ENCODE measurements around the gene DHODH.

DHODH gene

GRCh38 chr16:72013888-72014581, 5.5 kb downstream of the DHODH start:
- FAIRE-seq, result no peak

GRCh38 chr16:72014675-72015074, 6.1 kb downstream of the DHODH start:
- no peak for FAIRE-seq

- FAIRE-seq, result no peak
These were observed 6.6 kb downstream of the DHODH start for GRCh38 chr16:72015124-72015523.

- FAIRE-seq, result no peak
These were observed 9.9 kb downstream of the DHODH start for GRCh38 chr16:72018470-72018869.

GRCh38 chr16:72021043-72021442, 12.5 kb downstream of the DHODH start:
- no peak for FAIRE-seq

GRCh38 chr16:72022127-72022526, 13.6 kb downstream of the DHODH start:
- FAIRE-seq, result no peak

GRCh38 chr16:72023962-72024361, 15.4 kb downstream of the DHODH start:
- FAIRE-seq, result no peak

GRCh38 chr16:72024862-72025382, 16.4 kb downstream of the DHODH start:
- FAIRE-seq, result no peak

GRCh38 chr16:72025404-72026114, 17.0 kb downstream of the DHODH start:
- FAIRE-seq, result no peak

GRCh38 chr16:72027669-72028378, 19.3 kb downstream of the DHODH start:
- no peak for FAIRE-seq

- FAIRE-seq, result no peak
These were observed 21.2 kb downstream of the DHODH start for GRCh38 chr16:72029567-72030271.

GRCh38 chr16:72033437-72033836, 24.9 kb downstream of the DHODH start:
- FAIRE-seq, result no peak

- FAIRE-seq, result no peak
These were observed 27.6 kb downstream of the DHODH start for GRCh38 chr16:72036098-72036497.

GRCh38 chr16:72042157-72042660, 33.7 kb downstream of the DHODH start:
- no peak for FAIRE-seq

GRCh38 chr16:72043058-72043457, 34.5 kb downstream of the DHODH start:
- no peak for FAIRE-seq

GRCh38 chr16:72043539-72043938, 35.0 kb downstream of the DHODH start:
- FAIRE-seq, result no peak

GRCh38 chr16:72044296-72044695, 35.8 kb downstream of the DHODH start:
- no peak for FAIRE-seq

- FAIRE-seq, result no peak
These were observed 36.3 kb downstream of the DHODH start for GRCh38 chr16:72044825-72045359.

- no peak for FAIRE-seq
These were observed 40.6 kb downstream of the DHODH start for GRCh38 chr16:72049110-72049509.

GRCh38 chr16:72050769-72051464, 42.4 kb downstream of the DHODH start:
- FAIRE-seq, result no peak

GRCh38 chr16:72051818-72052217, 43.3 kb downstream of the DHODH start:
- FAIRE-seq, result no peak

All from endometrium (tissue), 2 donors.